H1 (cell line): Measurements from ENCODE around the gene ARL2BP. TPM values are rescaled to one million over a fixed set of nuclear protein-coding genes. Genes with fewer than 3 reads are reported as not detected.

Experiments
- JUN ChIP-seq: IDR thresholded peaks from 2 replicates; pipeline ENCODE4 v1.6.1; 2011; ENCODE audit warnings: low read depth, mild to moderate bottlenecking, improper control_type of control experiment, low read length
- NANOG ChIP-seq: IDR thresholded peaks from 2 replicates; pipeline ENCODE4 v1.6.1; 2011; ENCODE audit warnings: low read length, low read depth, mild to moderate bottlenecking, inconsistent platforms; ENCODE audit not compliant: insufficient read depth, poor library complexity, severe bottlenecking
- RFX5 ChIP-seq: IDR thresholded peaks from 2 replicates; pipeline ENCODE4 v1.6.1; 2011; ENCODE audit warnings: low read depth, low read length, improper control_type of control experiment, borderline replicate concordance
- polyA plus RNA-seq, 7 experiments: library from polyadenylated mRNA; depleted of rRNA in 3 of 7; stranded (reverse) in 5 of 7; unstranded in 2 of 7; fragments of >200 nt in 5 of 7; fragments of 200-250 nt in 2 of 7; gene quantifications; 1 replicate in 5 of 7; 2 replicates in 1 of 7; 4 replicates in 1 of 7; pipeline versions ENCODE4 v1.2.1 to v1.2.3, GENCODE V29; 2011 to 2013; ENCODE audit warnings: missing spikeins in 2 of 7, mixed read lengths in 2 of 7
- total RNA-seq: library from RNA; stranded (reverse); fragmentation: NEBNext Ultra II Directional; extraction: Animal tissue kit (Norgen Biotek cat#: 25700); gene quantifications from 2 replicates; pipeline ENCODE4 v1.2.1, GENCODE V29; 2021
- TF ChIP-seq, protein P1 (sequence below): IDR thresholded peaks from 2 replicates; pipeline ENCODE4 v1.6.1; 2011; ENCODE audit warnings: low read depth, mild to moderate bottlenecking, low read length; ENCODE audit not compliant: insufficient read depth
- TF ChIP-seq, protein P2 (sequence below): IDR thresholded peaks from 2 replicates; pipeline ENCODE4 v1.6.1; 2011; ENCODE audit warnings: low read length, improper control_type of control experiment

ARL2BP gene
- total and polyA plus RNA-seq, 2 of the 8 experiments (the other 6 are each of a cell fraction or from before 2014, with no cell fraction given) = 13.6 to 18.3 TPM

DNA sequence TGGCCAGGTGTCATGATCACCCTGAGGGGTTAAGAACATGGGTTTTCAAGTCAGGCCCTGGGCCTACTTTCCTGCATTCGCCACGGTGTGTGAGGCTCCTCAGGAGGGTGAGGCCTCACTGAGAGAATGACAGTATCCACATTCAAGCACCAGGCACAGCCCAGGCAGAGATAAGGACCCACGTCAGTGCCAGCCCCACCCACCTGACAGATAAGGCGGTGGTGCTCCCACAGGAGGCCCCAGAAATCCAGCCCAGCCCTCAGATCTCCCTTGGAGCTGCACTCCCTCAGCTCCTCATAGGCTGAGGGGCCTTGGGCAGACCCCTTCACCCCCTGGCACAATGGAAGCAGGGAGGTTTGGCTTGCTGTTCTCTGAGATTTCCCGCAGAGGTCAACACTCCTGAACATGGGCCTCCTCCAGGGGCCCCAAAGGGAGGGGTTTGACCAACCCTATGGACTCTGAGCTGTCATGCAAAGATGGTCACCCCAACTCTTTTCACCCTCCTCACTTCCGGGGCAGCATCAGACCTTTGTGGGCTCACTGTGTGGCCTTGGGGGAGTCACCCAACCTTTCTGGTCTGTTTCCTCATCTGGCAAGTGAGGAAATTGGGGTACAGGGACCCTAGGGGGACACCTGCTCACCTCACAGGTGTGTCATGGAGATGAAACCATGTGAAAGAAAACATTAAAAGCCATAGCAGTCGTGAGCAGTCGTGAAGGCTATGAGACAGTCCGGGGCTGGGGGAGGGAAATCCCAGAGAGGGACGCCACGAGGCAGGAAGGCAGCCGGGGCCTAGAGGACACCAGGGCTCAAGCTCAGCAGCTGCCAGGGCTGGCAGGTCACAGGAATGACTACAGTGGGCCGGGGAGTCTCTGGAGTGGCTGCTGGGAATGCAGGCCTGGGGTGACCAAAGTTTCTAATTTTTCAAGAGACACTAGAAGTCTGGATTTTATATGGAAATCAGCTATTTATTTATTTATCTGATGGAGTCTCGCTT, 24.0 kb downstream of the ARL2BP start (continued):
- no peak for TF ChIP-seq NANOG
- TF ChIP-seq, protein P1, sequence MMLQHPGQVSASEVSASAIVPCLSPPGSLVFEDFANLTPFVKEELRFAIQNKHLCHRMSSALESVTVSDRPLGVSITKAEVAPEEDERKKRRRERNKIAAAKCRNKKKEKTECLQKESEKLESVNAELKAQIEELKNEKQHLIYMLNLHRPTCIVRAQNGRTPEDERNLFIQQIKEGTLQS = no peak
- no peak for TF ChIP-seq RFX5
- TF ChIP-seq, protein P2, sequence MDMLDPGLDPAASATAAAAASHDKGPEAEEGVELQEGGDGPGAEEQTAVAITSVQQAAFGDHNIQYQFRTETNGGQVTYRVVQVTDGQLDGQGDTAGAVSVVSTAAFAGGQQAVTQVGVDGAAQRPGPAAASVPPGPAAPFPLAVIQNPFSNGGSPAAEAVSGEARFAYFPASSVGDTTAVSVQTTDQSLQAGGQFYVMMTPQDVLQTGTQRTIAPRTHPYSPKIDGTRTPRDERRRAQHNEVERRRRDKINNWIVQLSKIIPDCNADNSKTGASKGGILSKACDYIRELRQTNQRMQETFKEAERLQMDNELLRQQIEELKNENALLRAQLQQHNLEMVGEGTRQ = no peak
- TF ChIP-seq JUN = no peak
